ENCODE results near the gene ALDH3B1.

The ALDH3B1 gene

DNA sequence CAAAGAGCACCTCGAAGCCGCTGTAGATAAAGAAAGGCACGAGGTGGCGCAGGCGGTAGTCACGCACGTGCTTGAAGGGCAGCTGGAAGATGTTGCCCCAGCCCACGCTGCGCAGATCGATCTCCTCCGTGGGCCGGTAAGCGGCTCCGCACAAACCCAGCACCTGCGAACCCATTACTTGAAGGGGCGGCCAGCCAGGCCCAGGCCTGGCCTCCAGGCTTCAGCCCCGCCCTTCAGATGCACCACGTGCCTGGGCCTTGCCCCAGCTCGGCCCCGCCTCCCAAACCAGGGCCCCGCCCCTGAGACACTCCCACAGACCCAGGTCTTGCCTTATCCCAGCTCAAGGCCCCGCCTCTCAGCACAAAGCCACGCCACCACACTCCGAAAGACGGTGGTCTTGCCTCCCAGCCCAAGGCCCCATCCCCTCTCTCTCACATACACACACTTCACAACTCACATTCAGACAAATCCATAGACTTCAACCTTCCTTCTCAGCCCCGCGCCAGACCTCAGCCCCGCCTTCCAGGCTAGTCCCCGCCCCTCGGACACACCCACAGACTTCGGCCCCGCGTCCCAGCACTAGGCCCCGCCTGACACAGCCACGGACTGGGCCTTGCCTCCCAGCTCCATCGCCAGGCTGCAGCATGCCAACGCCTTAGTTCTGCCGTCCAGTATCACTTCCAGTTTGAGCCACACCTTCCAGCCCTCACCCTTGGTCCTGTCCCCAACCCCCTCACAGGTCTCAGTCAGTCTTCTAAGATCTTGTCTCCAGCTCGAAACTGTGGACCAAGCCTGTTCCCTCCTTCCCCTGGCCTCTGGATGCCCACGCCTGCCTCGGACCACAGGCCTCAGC, 13.3 kb upstream of the ALDH3B1 start:
- in situ Hi-C loops (cut with MboI; ENCODE audit: low sequenced_read_pairs): no loop called here

DNA sequence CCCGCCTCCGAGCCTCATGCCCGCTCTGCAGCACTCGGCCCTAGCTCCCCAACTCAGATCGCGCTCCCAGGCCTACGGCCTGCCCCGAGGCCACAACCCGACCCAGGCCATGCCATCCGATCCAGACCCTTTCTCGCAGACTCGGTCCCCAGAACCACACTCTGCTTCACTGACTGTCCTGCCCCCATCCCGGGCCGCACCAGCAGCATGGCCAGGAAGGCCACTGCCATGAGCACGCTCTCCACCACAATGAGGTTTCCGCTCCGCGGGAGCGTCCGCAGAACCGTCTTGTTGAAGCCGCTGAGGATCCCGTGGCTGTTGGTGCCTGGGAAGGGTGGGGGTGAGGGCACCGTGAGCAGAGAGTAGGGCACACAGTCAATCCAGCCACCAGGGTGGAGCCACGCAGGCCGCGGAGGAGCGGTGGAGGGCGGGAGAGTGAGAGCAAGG, 12.6 kb upstream of the ALDH3B1 start:
- in situ Hi-C loops (cut with MboI; ENCODE audit: low sequenced_read_pairs): no loop called here

GRCh38 chr11:67998150-67999045, 11.7 kb upstream of the ALDH3B1 start:
- in situ Hi-C loops (cut with MboI; ENCODE audit: low sequenced_read_pairs): no loop called here

DNA sequence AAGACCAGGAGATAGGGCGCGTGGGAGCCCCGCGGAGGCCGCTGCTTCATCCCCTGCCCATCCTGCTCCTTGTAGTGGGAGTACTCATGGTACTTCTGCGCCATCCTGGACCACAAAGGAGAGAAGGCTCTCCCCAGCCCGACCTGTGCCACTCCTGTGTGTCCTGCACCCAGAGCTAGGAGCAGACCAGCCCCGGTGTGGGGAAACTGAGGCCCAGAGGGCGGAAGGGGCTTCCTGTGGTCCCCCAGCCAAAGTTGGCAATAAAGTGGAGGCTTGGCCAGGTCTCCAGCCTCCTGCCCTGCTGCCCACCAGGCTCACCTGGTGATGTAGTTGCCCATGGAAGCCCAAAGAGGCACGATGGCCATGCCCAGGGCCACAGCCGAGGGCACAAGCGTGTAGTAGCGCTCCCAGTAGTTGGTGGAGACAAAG, 10.9 kb upstream of the ALDH3B1 start:
- in situ Hi-C loops (cut with MboI; ENCODE audit: low sequenced_read_pairs): no loop called here

DNA sequence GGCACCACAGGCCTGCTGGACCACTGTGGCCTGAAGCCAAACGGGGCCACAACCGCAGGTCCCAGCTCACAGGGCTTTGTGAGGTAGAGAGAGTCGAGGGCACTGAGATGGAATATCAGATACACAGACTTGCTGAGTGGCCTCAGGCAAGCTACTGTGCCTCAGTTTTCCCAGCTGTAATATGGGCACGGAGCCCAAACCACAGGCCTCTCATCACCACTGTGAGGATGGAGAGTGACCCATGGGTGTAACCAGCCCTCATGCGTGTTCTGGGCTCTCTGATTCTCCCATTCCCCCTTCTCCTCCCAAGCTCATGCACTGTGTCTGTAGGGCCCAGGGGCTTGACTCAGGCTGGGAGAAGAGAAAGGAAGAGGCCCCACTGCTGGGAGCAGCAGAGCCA, 10.4 kb upstream of the ALDH3B1 start:
- in situ Hi-C loops (cut with MboI; ENCODE audit: low sequenced_read_pairs): no loop called here

DNA sequence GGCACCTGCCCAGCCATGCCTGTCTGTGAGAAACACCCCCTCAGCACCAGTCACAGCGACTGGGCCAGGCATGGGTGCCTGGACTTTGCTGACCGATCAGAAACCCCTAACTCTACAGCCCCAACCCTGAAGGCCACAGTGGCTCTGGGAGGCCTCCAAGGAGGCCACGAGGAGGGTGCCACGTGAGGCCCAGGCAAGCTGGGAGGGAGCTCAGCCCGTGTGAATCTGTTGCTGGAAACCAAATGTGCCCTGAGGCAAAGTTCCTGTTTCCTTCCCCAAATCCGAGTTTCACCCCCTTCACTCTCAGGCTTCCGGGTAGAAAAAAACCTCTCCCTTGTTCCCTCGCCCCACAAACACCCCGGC, 7.6 kb upstream of the ALDH3B1 start:
- in situ Hi-C loops (cut with MboI; ENCODE audit: low sequenced_read_pairs): no loop called here

- in situ Hi-C loops (cut with MboI; ENCODE audit: low sequenced_read_pairs): no loop called here
Observed at GRCh38 chr11:68002938-68003845, 6.9 kb upstream of the ALDH3B1 start.

DNA sequence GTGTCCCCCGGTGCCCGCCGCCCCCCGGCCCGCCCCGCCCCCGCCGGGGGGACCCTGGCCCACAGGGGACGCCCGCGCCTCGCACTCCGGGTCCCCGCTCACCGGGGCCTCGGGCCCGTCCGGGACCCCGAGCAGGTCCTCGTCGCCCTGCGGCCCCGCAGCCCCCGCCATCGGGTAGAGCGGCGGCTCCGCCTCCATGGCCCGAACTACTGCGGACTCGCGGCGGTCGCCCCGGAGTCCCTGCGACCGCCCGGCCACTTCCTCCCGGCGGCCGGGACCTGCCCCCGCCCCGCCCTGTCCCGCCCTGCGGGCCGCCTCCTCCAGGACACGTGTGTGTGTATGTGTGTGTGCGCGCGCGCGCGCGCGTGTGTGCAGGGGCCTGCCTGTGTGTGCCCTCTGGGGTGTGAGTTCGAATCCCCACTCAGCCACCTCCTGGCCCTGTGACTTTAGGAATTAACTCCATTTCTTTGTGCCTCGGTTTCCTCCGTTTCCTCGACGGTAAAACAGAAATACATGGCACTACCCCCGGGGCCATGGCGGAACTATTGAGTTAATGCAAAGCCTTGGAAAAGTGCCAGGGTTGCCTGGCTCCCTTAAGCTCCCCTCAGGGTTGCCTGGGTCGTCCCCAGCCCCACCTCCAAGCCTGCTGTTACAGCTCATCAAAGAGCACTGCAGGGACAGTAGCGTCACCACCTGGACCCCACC, 6.1 kb upstream of the ALDH3B1 start, which contains the start of gene UNC93B1:
UNC93B1 (minus strand) TSS at position 252 of the 705 bp plus-strand sequence; CDS start at position 198, 54 bp downstream.
- in situ Hi-C loops (cut with MboI; ENCODE audit: low sequenced_read_pairs): no loop called here

DNA sequence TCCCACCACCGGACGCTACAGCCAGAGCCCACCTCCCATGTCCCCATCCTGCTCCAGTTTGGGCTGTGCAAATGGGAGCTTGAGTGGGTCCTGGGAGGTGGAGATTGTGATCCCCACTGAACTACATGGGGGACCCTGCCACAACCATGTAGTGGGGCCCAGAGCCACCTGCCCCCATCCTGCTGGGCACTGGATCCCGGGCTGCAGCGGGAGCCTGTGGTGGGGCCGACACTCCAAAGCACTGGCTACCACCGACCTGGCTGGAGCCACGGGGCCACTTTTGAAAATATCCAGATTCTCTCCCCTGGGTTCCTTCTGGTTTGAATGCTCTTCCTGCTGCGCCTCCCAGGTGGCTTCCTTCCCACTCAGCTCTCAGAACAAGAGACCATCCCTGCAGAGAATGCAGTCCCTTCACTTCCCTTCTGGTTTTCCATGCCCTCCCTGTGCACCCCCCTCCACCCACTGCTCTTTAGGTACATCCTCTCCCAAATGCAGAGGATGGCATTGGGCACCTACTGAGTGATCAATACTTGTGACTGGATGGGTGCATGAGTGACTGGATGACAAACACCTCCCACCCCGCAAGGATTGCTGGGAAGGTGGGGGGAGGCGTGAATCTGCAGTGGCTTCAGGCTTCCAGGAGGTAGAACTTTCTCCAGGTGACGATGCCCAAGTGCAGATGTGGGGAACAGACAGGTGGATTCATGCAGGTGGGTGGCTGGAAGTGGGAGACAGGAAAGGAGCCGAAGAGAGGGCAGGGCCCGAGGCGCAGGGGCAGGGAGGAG, 5.4 kb upstream of the ALDH3B1 start:
- in situ Hi-C loops (cut with MboI; ENCODE audit: low sequenced_read_pairs): no loop called here

DNA sequence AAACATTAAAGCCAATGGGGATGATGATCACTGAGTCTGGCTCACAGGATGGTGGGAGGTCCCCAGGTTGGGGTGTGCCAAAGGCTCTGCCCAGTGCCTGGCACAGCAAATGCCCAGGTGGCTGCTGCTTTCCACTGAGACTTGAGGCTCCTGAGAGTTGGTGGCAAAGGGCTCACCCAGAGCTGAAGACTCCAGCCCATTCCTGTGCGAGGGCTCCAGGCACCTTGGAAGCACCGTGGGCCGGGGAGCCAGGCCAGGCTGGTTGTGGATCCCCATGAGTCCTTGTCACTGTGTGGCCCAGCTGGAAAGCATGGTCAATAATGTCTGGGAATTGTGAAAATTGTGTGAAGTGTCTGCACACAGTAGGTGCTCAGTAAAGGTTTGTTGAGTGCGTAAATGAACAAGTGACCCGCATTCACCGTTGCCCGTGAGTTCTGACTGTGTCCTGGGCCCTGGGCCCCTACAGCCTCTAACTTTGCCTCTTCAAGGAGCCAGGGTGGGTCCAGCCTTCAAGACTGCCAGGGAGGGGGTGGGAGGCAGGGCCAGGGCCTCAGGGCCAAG, 3.4 kb upstream of the ALDH3B1 start:
- in situ Hi-C loops (cut with MboI; ENCODE audit: low sequenced_read_pairs): no loop called here

- in situ Hi-C loops (cut with MboI; ENCODE audit: low sequenced_read_pairs): no loop called here
Observed at GRCh38 chr11:68007498-68008380, 2.4 kb upstream of the ALDH3B1 start.

DNA sequence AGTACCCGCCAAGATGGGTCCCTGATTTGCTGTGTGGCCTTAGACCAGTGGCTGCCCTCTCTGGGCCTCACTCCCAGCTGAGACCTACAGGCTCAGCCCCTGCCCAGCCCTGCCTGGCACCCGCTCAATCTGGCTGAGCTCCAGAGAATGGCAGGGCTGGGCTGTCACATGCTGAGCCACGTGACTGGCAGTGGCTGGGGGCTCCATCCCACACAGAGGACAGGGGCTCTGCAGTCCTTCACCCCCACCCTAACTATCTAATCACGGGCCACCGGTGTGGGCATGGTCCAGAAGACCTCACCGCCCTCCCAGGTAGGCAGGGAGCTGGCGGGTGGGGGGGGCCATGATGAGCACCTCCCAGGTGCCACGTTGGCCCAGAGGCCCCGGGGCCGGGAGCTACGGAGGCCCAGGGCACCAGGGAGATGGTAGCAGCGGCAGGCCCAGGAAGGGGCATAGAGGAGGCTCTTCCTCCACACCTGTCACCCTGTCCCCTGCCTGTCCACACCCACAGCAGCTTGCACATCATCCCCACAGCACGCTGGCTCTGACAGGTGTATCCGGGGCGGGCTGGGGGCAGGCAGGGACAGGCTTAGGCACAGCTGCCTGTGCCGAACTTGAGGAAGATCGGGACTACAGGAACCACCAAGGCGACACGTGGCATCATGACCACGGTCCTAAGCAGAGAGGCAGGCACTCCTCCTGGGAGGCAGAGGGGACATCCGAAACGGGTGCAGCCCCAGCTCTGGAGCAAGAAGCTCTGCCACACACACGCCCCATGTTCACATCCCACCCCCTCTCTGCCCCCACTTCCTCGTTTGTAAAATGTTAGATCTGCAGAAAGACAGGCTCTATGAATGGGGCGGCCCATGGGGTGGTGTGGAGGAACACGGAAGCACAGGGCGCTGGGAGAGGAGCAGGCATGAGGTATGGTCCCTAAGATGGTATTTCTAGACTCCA, 1.5 kb upstream of the ALDH3B1 start:
- in situ Hi-C loops (cut with MboI; ENCODE audit: low sequenced_read_pairs): no loop called here

DNA sequence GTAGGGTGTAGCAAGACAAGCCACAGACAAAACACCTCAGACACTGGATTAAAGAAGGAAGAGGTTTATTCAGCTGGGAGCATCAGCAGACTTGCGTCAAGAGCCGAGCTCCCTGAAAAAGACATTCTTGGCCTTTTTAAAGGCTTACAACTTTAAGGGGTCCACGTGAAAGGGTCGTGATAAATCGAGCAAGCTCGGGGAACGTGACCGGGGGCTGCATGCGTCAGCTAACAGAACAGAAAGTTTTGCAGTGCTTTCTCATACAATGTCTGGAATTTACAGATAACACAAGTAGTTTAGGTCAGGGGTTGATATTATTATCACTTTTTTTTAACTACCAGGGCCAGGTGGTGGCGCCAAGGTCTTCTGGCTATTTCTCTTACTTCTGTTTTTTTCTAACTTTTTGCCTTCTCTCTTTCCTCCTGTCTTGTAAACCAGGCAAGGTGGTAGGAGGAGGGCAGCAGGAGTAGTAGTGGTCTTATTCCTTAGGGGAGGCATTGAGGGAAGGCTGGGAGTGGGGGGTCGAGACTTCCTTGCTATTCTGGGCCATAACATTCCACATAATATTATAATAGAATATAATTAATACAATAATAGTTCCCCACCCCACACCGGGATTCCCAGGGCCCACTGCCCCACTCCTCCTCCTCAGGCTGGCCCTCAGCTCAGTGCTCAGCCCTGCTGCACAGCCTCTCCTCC, 587 bp upstream of the ALDH3B1 start:
- in situ Hi-C loops (cut with MboI; ENCODE audit: low sequenced_read_pairs): no loop called here

DNA sequence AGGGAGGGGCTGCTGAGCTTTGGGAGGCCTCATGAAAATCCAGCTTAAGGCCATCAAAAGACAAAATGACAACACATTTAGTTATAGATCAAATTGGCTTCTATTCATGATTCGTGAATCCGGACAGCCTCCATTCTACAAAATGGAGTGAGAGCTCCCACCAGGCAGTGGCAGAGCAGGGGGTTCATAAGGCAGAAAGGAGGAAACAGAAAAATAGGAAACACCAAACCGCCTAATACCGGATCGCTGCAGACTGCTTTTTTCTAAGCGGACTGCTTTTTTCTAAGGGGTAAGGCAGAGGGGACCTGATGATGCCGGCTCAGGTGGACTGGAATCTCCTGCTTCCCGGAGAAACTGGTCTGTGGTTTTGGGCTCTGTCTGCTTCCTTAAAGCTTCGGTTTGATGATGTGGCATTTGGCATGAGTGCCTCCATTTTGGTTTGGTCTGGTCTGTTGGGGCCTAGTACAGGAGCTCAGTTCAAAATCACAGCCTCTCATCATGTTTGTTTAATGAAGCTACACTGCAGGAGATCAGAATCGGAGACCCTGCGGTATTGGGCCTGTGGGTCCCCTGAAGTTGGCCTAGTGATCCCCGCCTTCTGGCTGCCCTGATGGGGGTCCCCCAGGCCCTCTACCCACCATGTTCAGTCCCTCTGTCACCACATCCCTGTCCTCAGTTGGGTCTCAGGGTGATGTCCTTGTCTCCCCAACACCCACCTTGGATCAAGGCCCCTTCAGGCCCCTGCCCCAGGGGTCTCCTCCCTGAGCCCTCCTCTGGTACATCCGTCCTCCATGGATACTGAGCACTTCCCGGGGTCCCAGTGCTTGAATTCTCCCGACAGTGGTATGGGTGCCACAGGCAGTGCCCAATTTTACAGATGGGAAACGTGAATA, 1.2 kb downstream of the ALDH3B1 start:
- in situ Hi-C loops (cut with MboI; ENCODE audit: low sequenced_read_pairs): no loop called here
